ENCODE measurements around the gene FAM193A. TPM values are rescaled to one million over a fixed set of nuclear protein-coding genes. Genes with fewer than 3 reads are reported as not detected.
"Not testable (repeated sequence)": the region's sequence is repeated elsewhere in the genome, so short reads cannot be mapped to it uniquely, and the experiment has no call there.

FAM193A gene
- total and polyA plus RNA-seq, 12 donors: 7.5 to 20.6 (median 15.9) TPM

DNA sequence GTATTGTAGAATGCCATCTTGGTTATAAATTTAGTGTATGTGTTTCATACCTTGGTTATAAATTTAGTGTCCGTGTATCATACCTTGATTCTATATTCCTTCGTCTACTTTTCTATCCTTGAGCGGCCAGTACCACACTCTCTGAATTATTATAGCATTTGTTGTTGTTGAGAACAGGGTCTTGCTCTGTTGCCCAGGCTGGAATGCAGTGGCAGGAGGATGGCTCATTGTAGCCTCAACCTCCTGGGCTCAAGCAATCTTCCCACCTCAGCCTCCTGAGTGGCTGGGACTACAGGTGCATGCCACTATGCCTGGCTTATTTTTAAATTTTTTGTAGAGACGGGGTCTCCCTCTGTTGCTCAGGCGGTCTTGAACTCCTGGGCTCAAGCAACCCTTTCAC is 50.1 kb downstream of the FAM193A start:
- H3K27ac ChIP-seq: no peak overlapping the region
- intact Hi-C loops (cut with DNase I): no loop called here
- no peaks in the 10 kb centered on the region for H3K27me3 ChIP-seq
- H3K4me1 ChIP-seq: peaks cover 17 to 81% (median 63%) of the 10 kb centered on the region in 9 donors
- no peaks in the 10 kb centered on the region for H3K9me3 ChIP-seq
- DNase-seq: no peak
- 98 to 99% methylated on average over 5 of the region's 5 CpGs for WGBS, 2 donors
- no peaks in the 10 kb centered on the region for H3K36me3 ChIP-seq
- TF ChIP-seq, protein P1, sequence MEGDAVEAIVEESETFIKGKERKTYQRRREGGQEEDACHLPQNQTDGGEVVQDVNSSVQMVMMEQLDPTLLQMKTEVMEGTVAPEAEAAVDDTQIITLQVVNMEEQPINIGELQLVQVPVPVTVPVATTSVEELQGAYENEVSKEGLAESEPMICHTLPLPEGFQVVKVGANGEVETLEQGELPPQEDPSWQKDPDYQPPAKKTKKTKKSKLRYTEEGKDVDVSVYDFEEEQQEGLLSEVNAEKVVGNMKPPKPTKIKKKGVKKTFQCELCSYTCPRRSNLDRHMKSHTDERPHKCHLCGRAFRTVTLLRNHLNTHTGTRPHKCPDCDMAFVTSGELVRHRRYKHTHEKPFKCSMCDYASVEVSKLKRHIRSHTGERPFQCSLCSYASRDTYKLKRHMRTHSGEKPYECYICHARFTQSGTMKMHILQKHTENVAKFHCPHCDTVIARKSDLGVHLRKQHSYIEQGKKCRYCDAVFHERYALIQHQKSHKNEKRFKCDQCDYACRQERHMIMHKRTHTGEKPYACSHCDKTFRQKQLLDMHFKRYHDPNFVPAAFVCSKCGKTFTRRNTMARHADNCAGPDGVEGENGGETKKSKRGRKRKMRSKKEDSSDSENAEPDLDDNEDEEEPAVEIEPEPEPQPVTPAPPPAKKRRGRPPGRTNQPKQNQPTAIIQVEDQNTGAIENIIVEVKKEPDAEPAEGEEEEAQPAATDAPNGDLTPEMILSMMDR (IDR thresholded peaks at IDR 0.05): no peak
- H3K4me3 ChIP-seq: no peak overlapping the region
- ATAC-seq: no peak

- TF ChIP-seq, protein P1 (IDR thresholded peaks at IDR 0.05): no peak
- H3K36me3 ChIP-seq: no peaks in the 10 kb centered on the region
- intact Hi-C loops (cut with DNase I): no loop called here
- H3K4me1 ChIP-seq: peaks cover 17 to 86% (median 66%) of the 10 kb centered on the region in 9 donors
- 30 to 39% methylated on average over 8 of the region's 8 CpGs for WGBS, 2 donors
- H3K27me3 ChIP-seq: no peaks in the 10 kb centered on the region
- H3K27ac ChIP-seq: no peak overlapping the region
- ATAC-seq (peak in 5 of 8 donors; percentile 12 to 47 (median 34)), DNase-seq (no peak)
- H3K4me3 ChIP-seq: no peak overlapping the region
- no peaks in the 10 kb centered on the region for H3K9me3 ChIP-seq
These were observed 50.9 kb downstream of the FAM193A start for GRCh38 chr4:2587213-2587823.

DNA sequence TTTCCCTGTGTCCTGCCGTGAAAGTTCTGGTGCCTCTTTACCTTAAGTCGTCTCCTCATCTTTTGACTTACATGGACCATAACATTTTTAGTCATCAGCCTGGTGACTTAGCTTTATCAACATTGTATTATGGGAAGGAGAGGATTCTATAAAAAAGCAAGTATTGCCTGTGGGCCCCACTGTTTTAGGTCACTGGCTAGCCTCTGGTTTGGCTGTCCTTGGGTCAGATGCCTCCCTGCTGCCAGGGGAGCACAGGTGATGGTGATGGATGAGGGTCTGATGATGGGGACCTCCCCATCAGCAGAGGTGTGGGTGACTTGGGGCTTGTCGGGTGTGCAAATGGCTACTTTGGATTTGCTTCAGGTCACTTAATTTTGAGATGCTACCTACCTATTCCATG is 51.8 kb downstream of the FAM193A start:
- H3K4me1 ChIP-seq: peaks cover 14 to 86% (median 67%) of the 10 kb centered on the region in 9 donors
- ATAC-seq: no peak
- 80 to 81% methylated on average over 3 of the region's 3 CpGs for WGBS, 2 donors
- H3K27me3 ChIP-seq: no peaks in the 10 kb centered on the region
- intact Hi-C loops (cut with DNase I): no loop called here
- DNase-seq: no peak
- no peaks in the 10 kb centered on the region for H3K9me3 ChIP-seq
- H3K36me3 ChIP-seq: no peaks in the 10 kb centered on the region
- H3K4me3 ChIP-seq: no peak overlapping the region
- TF ChIP-seq, protein P1 (IDR thresholded peaks at IDR 0.05): no peak
- H3K27ac ChIP-seq: no peak overlapping the region

DNA sequence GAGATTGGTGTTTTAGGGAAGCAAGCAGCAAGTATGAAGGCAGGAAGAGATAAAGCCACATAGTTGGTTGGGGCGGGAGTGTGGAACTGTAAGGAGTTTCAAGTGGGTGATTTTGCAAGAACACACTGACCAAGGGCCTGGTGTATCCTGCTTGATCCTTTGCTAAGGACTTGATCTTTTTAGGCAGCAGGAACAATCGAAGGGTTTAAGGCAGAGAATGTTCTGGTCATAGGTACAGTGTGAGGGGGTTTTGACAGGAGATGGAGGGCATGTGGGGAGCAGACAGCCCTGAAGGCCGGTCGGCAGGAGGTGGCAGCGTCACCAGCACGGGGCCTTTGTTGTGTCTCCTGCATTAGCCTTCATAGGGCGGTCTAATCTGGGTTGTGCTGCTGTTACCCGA is 54.7 kb downstream of the FAM193A start:
- H3K4me3 ChIP-seq: no peak overlapping the region
- intact Hi-C loops (cut with DNase I): no loop called here
- H3K27me3 ChIP-seq: no peaks in the 10 kb centered on the region
- DNase-seq: no peak
- H3K4me1 ChIP-seq: peaks cover 18 to 97% (median 74%) of the 10 kb centered on the region in 9 donors
- 37% methylated on average over 8 of the region's 8 CpGs for WGBS, 2 donors
- H3K27ac ChIP-seq: peak overlapping the region in 5 of 10 donors; percentile 7 to 54 (median 41)
- TF ChIP-seq, protein P1 (IDR thresholded peaks at IDR 0.05): no peak
- ATAC-seq: peak in 7 of 8 donors; percentile 47 to 78 (median 61)
- no peaks in the 10 kb centered on the region for H3K9me3 ChIP-seq
- peaks cover 0 to 3% (median under 1%) of the 10 kb centered on the region in 9 donors for H3K36me3 ChIP-seq

GRCh38 chr4:2592014-2592413 is 55.6 kb downstream of the FAM193A start:
- WGBS, 2 donors: 92 to 93% methylated on average over 12 of the region's 12 CpGs
- H3K9me3 ChIP-seq; ATAC-seq; H3K27me3 ChIP-seq; H3K4me3 ChIP-seq; intact Hi-C loops (cut with DNase I); H3K27ac ChIP-seq; DNase-seq: not testable (repeated sequence)
- H3K36me3 ChIP-seq: peaks cover 0 to 11% (median 3%) of the 10 kb centered on the region in 9 donors
- H3K4me1 ChIP-seq: peaks cover 18 to 97% (median 72%) of the 10 kb centered on the region in 9 donors

Data from heart right ventricle (tissue), 16 donors.